Choroid plexus epithelial cell (primary cell): ENCODE measurements around the gene PDLIM7.

Source experiments
- DNase-seq: peaks from one replicate; pipeline ENCODE4 v3.0.0-alpha.2; 2010; ENCODE audit warnings: low read depth
- H3K4me3 ChIP-seq: 2 replicates; pipeline ENCODE4 v1.5.1; 2011; ENCODE audit warnings: low read depth, mild to moderate bottlenecking, control low read depth, low read length, moderate library complexity
- TF ChIP-seq, protein P1 (sequence below): conservative IDR thresholded peaks from 2 replicates; pipeline ENCODE4 v1.5.1; 2011; ENCODE audit warnings: low read depth, mild to moderate bottlenecking, control low read depth, inconsistent platforms, low read length, moderate library complexity

Gene PDLIM7

GRCh38 chr5:177515580-177515979 lies 18.2 kb upstream of the PDLIM7 start:
- no peak overlapping the region for H3K4me3 ChIP-seq
- DNase-seq, result no peak
- TF ChIP-seq, protein P1, sequence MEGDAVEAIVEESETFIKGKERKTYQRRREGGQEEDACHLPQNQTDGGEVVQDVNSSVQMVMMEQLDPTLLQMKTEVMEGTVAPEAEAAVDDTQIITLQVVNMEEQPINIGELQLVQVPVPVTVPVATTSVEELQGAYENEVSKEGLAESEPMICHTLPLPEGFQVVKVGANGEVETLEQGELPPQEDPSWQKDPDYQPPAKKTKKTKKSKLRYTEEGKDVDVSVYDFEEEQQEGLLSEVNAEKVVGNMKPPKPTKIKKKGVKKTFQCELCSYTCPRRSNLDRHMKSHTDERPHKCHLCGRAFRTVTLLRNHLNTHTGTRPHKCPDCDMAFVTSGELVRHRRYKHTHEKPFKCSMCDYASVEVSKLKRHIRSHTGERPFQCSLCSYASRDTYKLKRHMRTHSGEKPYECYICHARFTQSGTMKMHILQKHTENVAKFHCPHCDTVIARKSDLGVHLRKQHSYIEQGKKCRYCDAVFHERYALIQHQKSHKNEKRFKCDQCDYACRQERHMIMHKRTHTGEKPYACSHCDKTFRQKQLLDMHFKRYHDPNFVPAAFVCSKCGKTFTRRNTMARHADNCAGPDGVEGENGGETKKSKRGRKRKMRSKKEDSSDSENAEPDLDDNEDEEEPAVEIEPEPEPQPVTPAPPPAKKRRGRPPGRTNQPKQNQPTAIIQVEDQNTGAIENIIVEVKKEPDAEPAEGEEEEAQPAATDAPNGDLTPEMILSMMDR, result no peak

DNA sequence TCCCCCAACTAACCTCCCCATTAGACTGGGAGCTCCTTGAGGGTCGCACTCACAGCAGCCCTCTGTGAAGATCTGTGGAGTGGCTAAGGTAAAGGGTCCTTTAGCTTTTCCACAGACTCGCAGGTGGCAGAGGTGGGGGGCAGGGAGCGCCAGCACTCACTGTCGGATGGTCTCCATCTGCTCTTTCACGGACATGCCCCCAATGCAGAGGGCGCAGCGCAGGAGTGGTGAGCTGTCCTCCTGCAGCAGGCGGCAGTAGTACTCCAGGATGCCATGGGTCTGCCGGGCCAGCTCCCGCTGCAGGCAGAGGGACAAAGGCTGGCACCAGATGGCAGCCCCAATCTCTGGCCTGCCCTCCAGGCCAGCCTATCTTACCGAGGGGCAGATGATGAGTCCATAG lies 17.1 kb upstream of the PDLIM7 start:
- H3K4me3 ChIP-seq, result no peak overlapping the region
- no peak for DNase-seq
- TF ChIP-seq, protein P1, result no peak

DNA sequence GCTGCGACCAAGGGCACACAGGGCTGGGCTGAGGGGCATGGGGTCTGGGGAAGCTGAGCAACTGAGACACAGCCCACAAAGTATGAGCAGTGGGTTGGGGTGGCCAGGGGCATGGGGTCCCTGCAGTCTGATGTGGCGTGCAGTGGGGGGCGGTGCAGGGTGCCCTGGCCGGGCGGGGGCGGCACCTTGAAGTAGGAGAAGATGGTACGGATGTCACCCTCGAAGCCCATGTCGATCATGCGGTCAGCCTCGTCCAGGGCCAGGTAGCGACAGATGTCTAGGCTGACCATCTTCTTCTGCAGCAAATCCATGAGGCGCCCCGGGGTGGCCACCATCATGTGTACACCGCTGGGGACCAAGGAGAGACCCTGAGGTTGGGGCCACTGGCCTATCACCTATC lies 16.1 kb upstream of the PDLIM7 start:
- TF ChIP-seq, protein P1, result no peak
- H3K4me3 ChIP-seq, result no peak overlapping the region

GRCh38 chr5:177512736-177513380 lies 15.5 kb upstream of the PDLIM7 start:
- no peak for DNase-seq
- TF ChIP-seq, protein P1, result no peak
- no peak overlapping the region for H3K4me3 ChIP-seq

More for the DNA sequence above, 16.1 kb upstream of the PDLIM7 start:
- DNase-seq, result no peak

DNA sequence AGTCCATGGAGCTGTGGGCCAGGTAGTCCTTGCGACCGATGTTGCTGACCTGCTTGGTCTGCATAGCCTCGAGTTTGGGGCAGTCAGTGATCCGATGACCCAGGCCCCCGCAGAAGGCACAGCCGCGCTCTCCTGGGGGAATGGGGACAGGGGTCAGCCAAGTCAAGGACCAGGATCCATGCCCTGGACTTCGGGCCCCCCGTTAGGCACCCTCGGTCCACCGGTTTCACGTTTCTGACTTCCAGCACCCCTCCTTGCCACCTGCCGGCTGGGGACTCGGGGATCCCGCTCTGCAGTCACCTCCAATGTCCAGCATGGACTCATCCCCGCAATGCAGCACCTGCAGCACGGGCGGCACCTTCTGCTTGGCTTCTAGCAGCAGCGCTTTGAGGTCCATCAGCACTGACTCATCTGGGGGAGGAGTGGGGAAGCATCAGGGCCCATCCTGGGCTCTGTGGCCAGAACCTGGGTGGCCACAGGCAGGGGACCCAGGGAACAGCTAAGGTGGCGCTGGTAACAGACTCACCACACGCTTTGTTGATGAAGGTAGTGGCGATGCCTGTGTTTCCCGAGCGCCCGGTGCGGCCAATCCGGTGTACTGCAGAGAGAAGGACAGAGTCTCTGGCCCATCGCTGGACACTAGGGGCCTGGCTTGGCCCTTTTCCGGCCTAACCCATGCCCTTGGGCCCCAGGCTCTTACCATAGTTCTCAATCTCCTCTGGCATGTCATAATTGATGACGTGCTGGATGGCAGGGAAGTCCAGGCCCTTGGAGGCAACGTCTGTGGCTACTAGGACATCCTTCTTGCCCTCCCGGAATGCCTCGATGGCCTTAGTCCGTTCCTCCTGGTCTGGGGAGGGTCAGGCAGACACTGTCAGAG lies 14.6 kb upstream of the PDLIM7 start:
- DNase-seq, result no peak
- TF ChIP-seq, protein P1, result no peak
- no peak overlapping the region for H3K4me3 ChIP-seq

GRCh38 chr5:177511181-177511580 lies 13.8 kb upstream of the PDLIM7 start:
- no peak for DNase-seq
- TF ChIP-seq, protein P1, result no peak
- no peak overlapping the region for H3K4me3 ChIP-seq
